HG03571 (cell line): ENCODE measurements around the gene HDLBP.

Experiments used
- ATAC-seq: cut with Tn5 transposase; IDR thresholded peaks from one replicate; pipeline ENCODE4 v1.9.1; 2021; ENCODE audit not compliant: unreplicated experiment

HDLBP gene, protein sequence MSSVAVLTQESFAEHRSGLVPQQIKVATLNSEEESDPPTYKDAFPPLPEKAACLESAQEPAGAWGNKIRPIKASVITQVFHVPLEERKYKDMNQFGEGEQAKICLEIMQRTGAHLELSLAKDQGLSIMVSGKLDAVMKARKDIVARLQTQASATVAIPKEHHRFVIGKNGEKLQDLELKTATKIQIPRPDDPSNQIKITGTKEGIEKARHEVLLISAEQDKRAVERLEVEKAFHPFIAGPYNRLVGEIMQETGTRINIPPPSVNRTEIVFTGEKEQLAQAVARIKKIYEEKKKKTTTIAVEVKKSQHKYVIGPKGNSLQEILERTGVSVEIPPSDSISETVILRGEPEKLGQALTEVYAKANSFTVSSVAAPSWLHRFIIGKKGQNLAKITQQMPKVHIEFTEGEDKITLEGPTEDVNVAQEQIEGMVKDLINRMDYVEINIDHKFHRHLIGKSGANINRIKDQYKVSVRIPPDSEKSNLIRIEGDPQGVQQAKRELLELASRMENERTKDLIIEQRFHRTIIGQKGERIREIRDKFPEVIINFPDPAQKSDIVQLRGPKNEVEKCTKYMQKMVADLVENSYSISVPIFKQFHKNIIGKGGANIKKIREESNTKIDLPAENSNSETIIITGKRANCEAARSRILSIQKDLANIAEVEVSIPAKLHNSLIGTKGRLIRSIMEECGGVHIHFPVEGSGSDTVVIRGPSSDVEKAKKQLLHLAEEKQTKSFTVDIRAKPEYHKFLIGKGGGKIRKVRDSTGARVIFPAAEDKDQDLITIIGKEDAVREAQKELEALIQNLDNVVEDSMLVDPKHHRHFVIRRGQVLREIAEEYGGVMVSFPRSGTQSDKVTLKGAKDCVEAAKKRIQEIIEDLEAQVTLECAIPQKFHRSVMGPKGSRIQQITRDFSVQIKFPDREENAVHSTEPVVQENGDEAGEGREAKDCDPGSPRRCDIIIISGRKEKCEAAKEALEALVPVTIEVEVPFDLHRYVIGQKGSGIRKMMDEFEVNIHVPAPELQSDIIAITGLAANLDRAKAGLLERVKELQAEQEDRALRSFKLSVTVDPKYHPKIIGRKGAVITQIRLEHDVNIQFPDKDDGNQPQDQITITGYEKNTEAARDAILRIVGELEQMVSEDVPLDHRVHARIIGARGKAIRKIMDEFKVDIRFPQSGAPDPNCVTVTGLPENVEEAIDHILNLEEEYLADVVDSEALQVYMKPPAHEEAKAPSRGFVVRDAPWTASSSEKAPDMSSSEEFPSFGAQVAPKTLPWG (N-terminal part only)

GRCh38 chr2:241315093-241315878, at the start of gene HDLBP:
TSS of gene HDLBP (minus strand) at chr2:241315672. CDS start at chr2:241266869, 48,803 bp downstream.
- peak; percentile 49 for ATAC-seq

GRCh38 chr2:241364781-241365180, 49.3 kb upstream of the HDLBP start:
- ATAC-seq = no peak

- no peak for ATAC-seq
These were observed 48.0 kb upstream of the HDLBP start for GRCh38 chr2:241363426-241363825.

DNA sequence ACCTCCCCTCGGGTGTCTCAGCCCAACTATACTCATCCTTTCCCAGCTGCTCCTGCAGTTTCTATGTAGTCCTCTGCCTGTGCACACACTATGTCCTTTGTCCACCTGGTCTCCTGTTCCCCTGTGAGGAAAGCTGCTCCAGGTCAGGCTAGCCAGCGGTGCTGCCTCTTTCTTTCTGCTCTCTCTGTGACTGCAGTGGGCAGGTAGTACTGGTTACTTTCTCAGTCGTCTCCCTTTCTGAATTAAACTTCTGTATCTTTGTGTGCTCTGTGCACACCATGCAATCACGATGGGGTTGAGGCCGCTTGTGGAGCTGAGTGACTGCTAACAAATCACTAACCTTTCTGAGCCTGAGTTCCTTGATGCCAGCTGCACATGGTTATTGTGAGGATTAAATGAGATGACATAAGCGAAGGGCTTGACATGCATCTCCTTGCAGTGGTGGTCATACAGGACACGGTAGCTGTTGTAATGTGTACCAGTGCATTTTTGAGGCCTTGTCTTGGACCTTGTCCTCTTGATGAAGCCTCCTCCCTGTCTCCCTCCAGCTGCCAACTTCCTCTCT, 44.1 kb upstream of the HDLBP start:
- ATAC-seq = no peak

DNA sequence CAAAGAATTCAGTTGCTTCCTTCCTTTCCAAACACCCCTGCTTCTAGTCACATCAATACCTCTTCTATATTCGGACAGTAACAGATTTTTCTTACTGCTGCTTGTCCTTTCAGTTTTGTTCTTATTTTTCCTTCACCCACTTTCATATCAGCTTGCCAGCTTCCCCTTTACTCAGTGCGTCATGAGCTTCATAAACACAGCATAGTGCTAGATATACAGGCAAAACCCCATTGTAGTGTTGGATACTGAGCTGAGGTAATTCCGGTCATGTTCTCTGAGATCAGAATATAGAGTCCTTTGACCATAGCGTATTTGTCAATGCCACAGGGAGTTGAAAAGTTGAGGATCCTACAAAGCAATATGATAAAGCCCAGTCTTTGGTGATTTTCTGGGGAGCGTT, 43.0 kb upstream of the HDLBP start:
- ATAC-seq = no peak

GRCh38 chr2:241357531-241357930, 42.1 kb upstream of the HDLBP start:
- ATAC-seq = no peak

- no peak for ATAC-seq
These were observed 41.4 kb upstream of the HDLBP start for GRCh38 chr2:241356871-241357260.

DNA sequence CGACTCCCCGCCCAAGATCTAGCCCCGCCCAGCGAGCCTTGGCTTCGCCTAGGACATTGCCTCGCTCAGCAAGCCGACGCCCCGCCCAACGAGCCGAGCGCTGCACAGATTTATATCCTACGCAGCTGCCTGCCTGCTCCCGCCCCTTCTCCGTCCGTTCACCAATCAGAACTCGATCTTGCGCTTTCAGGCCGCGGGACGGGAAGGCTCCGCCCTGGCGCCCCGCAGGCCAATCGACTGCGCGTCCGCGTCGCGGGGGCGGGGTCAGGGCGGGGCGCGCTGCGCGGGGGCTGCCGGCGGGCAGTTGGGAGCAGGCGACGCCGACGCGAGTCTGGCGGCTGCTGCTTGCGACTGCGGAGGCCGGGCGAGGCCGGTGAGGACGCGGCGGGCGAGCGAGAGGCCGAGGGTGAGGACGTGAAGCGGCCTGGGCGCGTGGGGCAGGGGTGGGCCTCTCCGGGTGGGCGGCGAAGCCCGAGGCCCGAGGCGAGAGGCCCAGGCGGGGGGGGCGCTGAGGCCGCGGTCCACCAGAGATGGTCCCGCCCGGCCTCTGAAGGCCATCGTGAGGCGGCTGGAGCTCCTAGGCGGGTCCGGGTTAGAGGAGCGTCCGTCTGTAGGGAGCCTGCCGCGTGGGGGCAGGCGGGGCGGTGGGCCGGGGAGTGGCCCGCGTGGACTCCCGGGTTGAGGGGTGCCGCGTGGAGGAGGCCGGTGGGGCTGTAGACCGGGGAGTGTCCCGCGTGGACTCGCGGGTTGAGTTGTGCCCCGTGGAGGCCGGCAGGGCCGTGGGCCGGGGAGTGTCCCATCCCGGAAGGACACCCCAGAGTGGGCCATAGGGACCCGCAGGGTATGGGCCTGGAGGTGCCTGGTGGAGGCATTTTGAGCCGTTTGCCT, 40.8 kb upstream of the HDLBP start, which contains the start of gene FARP2:
FARP2 (plus strand) TSS at position 303 of the 888 bp plus-strand sequence. CDS start 16,823 bp downstream, outside the sequence.
- ATAC-seq = peak; percentile 74

DNA sequence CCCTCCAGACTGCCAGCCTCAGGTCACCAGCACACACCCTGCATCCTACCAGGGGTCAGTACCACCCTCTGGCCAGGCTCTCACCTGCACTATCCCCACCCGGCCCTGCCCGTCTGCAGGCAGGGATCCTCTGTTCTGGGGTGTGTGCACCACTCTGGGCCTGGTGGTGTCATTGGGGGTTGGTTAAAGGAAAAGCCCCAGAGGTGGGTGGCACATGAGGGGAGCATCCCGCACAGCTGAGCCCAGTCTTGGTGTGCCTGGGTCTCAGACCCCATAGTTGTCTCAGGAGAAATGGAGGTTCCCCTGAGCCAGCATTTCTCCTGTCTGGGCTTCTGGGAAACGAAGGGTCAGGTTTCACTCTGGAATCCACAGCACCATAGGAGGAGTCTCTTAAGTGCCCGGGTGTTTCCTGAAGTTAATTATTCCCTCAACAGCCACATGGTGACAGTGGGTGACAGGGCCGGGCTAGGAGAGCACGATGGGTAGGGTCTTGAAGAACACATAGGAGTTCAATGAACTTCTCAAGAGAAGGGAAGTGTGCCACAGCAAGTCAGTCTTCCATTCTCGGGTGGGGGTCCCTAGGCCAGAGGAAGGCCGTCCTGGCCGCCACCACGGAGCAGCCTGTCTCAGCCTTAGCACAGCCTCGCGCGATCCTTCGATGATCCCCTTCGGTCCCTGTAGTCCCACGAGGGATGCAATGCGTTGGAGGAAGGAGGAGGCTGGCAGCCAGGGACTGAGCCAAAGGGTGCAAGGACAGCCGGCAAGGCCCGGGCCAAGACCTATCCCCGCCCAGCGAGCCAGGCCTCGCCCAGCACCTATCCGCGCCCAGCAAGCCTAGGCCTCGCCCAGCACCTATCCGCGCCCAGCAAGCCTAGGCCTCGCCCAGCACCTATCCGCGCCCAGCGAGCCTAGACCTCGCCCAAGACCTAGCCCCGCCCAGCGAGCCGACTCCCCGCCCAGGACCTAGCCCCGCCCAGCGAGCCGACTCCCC, 39.5 kb upstream of the HDLBP start:
- no peak for ATAC-seq

GRCh38 chr2:241352227-241352626, 36.8 kb upstream of the HDLBP start:
- no peak for ATAC-seq

DNA sequence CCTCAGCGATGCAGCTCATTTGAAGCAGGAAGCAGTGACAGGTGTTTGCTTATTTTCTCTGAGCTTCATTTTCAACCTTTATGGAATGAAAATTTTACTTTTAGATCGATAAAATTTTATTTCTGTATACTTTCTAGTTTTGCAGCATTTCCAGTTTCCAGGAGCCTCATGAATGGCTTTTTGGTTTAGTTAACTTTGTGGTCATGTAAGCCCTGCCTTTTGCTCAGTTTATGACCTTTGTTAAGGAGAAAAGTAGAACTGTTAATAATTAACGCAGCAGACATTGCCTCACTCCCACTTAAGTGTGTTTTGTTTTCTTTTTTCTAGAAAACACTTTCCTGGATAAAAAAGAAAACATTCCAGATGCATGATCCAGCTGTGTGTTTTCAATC, 36.2 kb upstream of the HDLBP start:
- no peak for ATAC-seq

GRCh38 chr2:241350878-241351639, 35.6 kb upstream of the HDLBP start:
- ATAC-seq = no peak

DNA sequence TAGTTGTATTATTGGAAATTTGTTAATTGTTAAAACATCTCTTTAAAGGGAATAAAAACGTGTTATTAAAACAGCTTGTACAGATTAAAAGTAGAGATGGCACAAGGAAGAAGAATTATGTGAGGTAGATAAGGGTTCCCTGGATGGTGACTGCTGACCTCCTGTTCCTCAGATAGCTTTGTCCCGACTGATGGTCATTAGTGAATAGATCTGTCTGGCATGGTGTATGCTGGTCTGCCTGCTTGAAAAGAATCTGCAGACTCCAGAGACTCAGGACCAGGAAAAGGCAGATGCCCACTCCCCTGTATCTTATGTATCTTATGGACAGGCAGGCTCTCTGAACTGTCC, 35.0 kb upstream of the HDLBP start:
- no peak for ATAC-seq

DNA sequence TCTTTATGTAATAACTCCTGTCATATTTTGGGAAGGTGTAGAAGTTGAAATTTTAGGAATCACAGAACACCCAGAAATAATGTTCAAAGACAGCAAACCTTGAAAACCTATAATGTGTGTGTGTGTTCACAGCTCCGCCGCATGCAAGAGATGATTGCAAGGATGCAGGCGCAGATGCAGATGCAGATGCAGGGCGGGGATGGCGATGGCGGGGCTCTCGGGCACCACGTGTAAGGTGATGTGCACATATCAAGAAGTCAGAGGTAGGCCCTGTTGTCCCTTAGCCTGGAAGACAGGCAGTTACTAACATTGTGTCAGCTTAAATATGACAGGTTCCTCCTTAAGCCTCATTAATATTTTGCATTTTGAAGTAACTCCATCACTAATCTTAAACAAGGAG, 34.5 kb upstream of the HDLBP start:
- ATAC-seq = no peak

DNA sequence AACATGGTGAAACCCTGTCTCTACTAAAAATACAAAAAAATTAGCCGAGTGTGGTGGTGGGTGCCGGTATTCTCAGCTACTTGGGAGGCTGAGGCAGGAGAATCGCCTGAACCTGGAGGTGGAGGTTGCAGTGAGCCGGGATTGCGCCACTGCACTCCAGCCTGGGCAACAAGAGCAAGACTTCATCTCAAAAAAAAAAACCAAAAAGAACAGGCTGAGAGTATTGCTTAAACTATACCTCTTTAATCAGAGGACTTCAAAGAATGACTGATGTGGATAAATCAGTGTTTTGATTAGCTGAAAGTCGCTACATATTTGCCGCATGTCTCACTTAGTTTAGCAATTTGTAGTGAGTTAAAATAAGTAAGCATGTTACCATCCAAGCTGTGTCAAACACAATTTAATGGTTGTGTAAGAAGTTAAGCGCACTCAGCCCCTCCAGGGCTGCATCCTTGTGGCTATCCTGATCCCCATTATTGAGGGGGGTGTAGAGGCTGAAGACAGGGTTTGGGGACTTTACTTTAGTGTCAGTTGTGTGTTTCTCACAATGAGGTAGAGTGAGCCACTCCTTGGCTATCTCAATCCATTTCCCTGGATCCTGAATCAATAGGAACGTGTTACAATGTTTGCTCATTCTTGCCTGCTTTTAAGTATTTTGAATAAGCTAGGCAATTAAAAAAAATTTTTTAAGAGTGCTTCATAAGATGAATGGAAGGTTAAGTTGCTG, 29.6 kb upstream of the HDLBP start:
- ATAC-seq = no peak

DNA sequence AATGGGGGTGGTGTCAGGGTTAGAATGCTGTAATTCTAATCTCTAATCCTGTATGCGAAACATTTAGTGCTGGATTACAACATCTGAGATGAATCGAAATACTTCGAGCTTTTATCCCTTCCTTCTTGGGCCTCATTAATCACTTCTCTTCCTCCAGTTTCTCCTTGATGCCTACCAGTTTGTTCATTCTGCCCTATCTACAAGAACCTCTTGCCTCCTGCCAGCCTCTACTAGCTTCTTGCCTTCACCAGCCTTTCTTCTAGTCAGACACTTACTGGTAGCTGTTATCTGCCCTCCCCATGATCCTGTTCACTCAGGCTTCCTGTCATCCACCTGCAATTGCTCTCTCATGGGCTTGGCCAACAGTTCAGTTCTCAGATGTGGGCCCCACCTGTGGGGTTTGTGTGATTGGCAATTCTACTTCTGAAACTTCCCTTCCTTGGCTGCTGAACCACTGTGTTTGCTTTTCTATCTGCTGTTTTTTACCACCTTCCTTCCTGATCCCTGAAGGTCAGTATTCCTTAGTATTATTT, 25.2 kb upstream of the HDLBP start:
- no peak for ATAC-seq
